Stomach smooth muscle (tissue), 2 donors: ENCODE results near the gene OR52K2.
"Not testable (repeated sequence)": the region's sequence is repeated elsewhere in the genome, so short reads cannot be mapped to it uniquely, and the experiment has no call there.

Experiments
- H3K27ac ChIP-seq: one replicate; pipeline ENCODE4 v1.7.0; 2013; ENCODE audit warnings: mild to moderate bottlenecking, low read length, inconsistent platforms
- H3K27me3 ChIP-seq, 2 donors: one replicate each; pipeline ENCODE4 v1.7.0; 2013; ENCODE audit warnings: low read length in 2 of 2; ENCODE audit not compliant: insufficient read depth in 2 of 2, control insufficient read depth in 1 of 2
- H3K36me3 ChIP-seq, 2 donors: one replicate each; pipeline ENCODE4 v1.7.0; 2013; ENCODE audit warnings: low read length in 2 of 2; ENCODE audit not compliant: control insufficient read depth in 2 of 2, insufficient read depth in 2 of 2
- H3K4me1 ChIP-seq: one replicate; pipeline ENCODE4 v1.7.0; 2013; ENCODE audit warnings: low read length; ENCODE audit not compliant: control insufficient read depth, insufficient read depth
- H3K4me3 ChIP-seq, 2 donors: one replicate each; pipeline ENCODE4 v1.7.0; 2013; ENCODE audit warnings: low read length in 2 of 2
- H3K9ac ChIP-seq, 2 donors: one replicate each; pipeline ENCODE4 v1.7.0; 2013; ENCODE audit warnings: low read length in 2 of 2, mild to moderate bottlenecking in 1 of 2
- H3K9me3 ChIP-seq, 2 donors: one replicate each; pipeline ENCODE4 v1.7.0; 2013; ENCODE audit warnings: low read length in 2 of 2; ENCODE audit not compliant: control insufficient read depth in 2 of 2
- donor health status: healthy.
- donor health status: Pancreatic carcinoma.

OR52K2 gene

GRCh38 chr11:4448995-4449394, at the start of gene OR52K2:
TSS of gene OR52K2 (plus strand) at chr11:4449295. CDS start at chr11:4449340, 45 bp downstream.
- Histone ChIP-seq H3K27ac (no peak within 1 kb of the TSS), H3K4me3 (no peak within 1 kb of the TSS), H3K36me3 (no peaks in the 10 kb centered on the region), H3K9me3 (no peaks in the 10 kb centered on the region), H3K27me3 (no peaks in the 10 kb centered on the region), H3K9ac (no peak within 1 kb of the TSS), H3K4me1 (no peaks in the 10 kb centered on the region)

DNA sequence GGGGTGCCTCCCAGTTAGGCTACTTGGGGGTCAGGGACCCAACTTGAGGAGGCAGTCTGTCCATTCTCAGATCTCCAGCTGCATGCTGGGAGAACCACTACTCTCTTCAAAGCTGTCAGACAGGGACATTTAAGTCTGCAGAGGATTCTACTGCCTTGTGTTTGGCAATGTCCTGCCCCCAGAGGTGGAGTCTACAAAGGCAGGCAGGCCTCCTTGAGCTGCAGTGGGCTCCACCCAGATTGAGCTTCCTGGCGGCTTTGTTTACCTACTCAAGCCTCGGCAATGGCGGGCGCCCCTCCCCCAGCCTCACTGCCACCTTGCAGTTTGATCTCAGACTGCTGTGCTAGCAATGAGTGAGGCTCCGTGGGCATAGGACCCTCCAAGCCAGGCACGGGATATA, 42.9 kb upstream of the OR52K2 start:
- H3K4me3 ChIP-seq, H3K27ac ChIP-seq, H3K9ac ChIP-seq, H3K4me1 ChIP-seq, H3K27me3 ChIP-seq, H3K36me3 ChIP-seq, H3K9me3 ChIP-seq: not testable (repeated sequence)

GRCh38 chr11:4416306-4416705, 32.8 kb upstream of the OR52K2 start:
- H3K4me1 ChIP-seq = no peaks in the 10 kb centered on the region
- no peaks in the 10 kb centered on the region for H3K9me3 ChIP-seq
- H3K36me3 ChIP-seq = no peaks in the 10 kb centered on the region
- H3K27ac ChIP-seq = no peak overlapping the region
- no peak overlapping the region for H3K4me3 ChIP-seq
- no peak overlapping the region for H3K9ac ChIP-seq
- H3K27me3 ChIP-seq = no peaks in the 10 kb centered on the region

DNA sequence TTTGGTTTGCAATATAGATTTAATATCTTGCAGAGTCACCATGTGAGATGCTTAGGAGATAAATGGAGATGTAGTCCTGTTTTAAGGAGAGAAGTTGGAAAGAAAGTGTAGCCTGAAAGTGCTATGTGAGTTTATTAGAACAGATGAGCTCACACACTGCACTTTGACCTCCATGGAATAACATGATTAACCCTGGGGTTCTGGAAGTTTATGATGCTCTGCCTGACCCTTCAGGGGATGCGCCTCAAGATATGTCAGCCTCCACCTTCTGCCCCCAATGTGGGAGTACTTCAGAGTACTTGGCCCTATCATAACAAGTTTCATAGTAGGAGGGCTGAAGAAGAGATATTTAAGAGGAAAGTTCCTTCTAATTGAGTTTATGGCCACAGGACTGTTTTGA, 32.3 kb upstream of the OR52K2 start:
- H3K27ac ChIP-seq = no peak overlapping the region
- H3K9ac ChIP-seq = no peak overlapping the region
- H3K9me3 ChIP-seq = no peaks in the 10 kb centered on the region
- no peaks in the 10 kb centered on the region for H3K4me1 ChIP-seq
- no peaks in the 10 kb centered on the region for H3K27me3 ChIP-seq
- no peak overlapping the region for H3K4me3 ChIP-seq
- no peaks in the 10 kb centered on the region for H3K36me3 ChIP-seq

- H3K4me3 ChIP-seq = no peak overlapping the region
- H3K9me3 ChIP-seq = no peaks in the 10 kb centered on the region
- H3K9ac ChIP-seq = no peak overlapping the region
- H3K36me3 ChIP-seq = no peaks in the 10 kb centered on the region
- H3K27ac ChIP-seq = no peak overlapping the region
- no peaks in the 10 kb centered on the region for H3K4me1 ChIP-seq
- H3K27me3 ChIP-seq = no peaks in the 10 kb centered on the region
These were observed 30.7 kb upstream of the OR52K2 start for GRCh38 chr11:4418403-4418802.

DNA sequence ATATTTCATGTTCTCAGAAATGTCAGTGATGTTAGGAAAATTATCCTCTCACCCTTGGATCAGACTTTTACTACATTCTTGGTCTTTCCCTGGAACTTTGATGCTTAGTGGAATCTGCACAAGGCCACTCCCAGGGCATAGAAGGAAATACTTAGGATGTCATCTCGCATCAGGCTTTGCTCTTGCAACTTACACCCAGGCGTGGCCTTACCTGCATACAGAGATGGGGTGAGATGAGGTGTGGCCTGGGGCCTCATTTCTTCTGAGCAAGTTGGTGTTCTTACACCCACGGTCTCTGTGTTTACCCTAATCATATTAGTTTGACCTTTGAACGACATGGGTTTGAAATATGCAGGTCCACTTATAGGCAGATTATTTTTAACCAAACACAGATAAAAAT, 19.0 kb upstream of the OR52K2 start:
- no peak overlapping the region for H3K9ac ChIP-seq
- H3K27me3 ChIP-seq = no peaks in the 10 kb centered on the region
- H3K9me3 ChIP-seq = no peaks in the 10 kb centered on the region
- no peaks in the 10 kb centered on the region for H3K36me3 ChIP-seq
- H3K4me1 ChIP-seq = no peaks in the 10 kb centered on the region
- no peak overlapping the region for H3K27ac ChIP-seq
- H3K4me3 ChIP-seq = no peak overlapping the region

GRCh38 chr11:4433856-4434255, 15.2 kb upstream of the OR52K2 start:
- H3K9me3 ChIP-seq = no peaks in the 10 kb centered on the region
- no peaks in the 10 kb centered on the region for H3K4me1 ChIP-seq
- H3K36me3 ChIP-seq = no peaks in the 10 kb centered on the region
- H3K27me3 ChIP-seq = no peaks in the 10 kb centered on the region
- H3K9ac ChIP-seq = no peak overlapping the region
- H3K4me3 ChIP-seq = no peak overlapping the region
- no peak overlapping the region for H3K27ac ChIP-seq

DNA sequence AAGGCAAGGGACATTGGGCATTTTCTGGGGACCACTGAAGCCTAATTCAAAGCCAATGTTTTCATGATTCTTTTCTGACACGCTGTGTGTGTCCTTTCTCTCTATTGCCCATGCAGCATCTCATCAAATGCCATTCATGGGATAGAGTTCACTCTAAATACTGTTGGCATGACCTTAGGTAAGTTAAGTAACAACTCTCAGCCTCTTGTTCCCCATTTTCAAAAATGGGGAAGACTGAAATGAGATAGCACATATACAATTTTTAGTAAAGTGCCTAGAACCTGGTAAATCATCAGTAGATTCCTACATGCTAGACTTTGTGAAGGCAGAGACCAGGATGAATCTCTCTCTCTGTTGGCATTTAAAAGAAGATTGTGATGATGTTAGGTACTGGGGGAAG, 12.7 kb upstream of the OR52K2 start:
- H3K4me3 ChIP-seq = no peak overlapping the region
- no peaks in the 10 kb centered on the region for H3K36me3 ChIP-seq
- H3K27me3 ChIP-seq = no peaks in the 10 kb centered on the region
- H3K9ac ChIP-seq = no peak overlapping the region
- no peaks in the 10 kb centered on the region for H3K9me3 ChIP-seq
- H3K4me1 ChIP-seq = no peaks in the 10 kb centered on the region
- H3K27ac ChIP-seq = no peak overlapping the region

- Histone ChIP-seq H3K4me3 (no peak overlapping the region), H3K27me3 (no peaks in the 10 kb centered on the region), H3K27ac (no peak overlapping the region), H3K9me3 (no peaks in the 10 kb centered on the region), H3K4me1 (no peaks in the 10 kb centered on the region), H3K9ac (no peak overlapping the region), H3K36me3 (no peaks in the 10 kb centered on the region)
These were observed 7.6 kb upstream of the OR52K2 start for GRCh38 chr11:4441515-4441914.

DNA sequence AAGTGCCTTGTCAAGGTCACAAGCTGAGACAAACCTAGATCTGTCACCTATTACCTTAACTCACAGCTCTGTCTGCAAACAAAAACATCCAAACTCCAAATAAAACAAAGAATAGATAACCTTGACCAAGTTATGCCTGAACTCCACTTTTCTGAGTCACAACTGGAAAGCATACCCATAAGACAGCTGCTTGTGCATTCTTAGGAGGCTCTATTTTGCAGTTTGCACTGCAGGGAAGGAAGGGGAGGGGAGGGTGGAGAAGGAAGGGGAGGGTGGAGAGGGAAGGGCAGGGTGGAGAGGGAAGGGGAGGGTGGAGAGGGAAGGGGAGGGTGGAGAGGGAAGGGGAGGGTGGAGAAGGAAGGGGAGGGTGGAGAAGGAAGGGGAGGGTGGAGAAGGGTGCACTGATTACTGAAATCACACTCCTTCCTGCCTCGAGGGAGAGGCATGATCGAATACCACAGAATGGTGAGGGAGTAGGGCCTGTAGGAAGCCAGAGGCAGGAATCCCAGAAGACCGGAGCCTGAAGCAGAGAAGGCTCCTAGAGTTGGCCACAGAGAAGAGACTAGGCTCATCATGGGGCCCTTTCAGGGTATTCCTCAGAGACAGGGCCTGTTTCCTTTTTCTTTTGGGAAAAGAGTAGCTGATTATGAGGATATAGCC, 5.7 kb upstream of the OR52K2 start:
- Histone ChIP-seq H3K9me3 (no peaks in the 10 kb centered on the region), H3K9ac (no peak overlapping the region), H3K36me3 (no peaks in the 10 kb centered on the region), H3K27ac (no peak overlapping the region), H3K27me3 (no peaks in the 10 kb centered on the region), H3K4me3 (no peak overlapping the region), H3K4me1 (no peaks in the 10 kb centered on the region)

GRCh38 chr11:4453118-4453517, 4.0 kb downstream of the OR52K2 start:
- no peaks in the 10 kb centered on the region for H3K27me3 ChIP-seq

More at GRCh38 chr11:4453118-4453517, 4.0 kb downstream of the OR52K2 start:
- H3K27ac ChIP-seq = no peak overlapping the region
- H3K9me3 ChIP-seq = no peaks in the 10 kb centered on the region
- H3K36me3 ChIP-seq = no peaks in the 10 kb centered on the region
- no peak overlapping the region for H3K4me3 ChIP-seq
- H3K4me1 ChIP-seq = no peaks in the 10 kb centered on the region
- no peak overlapping the region for H3K9ac ChIP-seq
